Astrocyte of the cerebellum (primary cell): ENCODE measurements around the gene AKT3.

ENCODE experiments used
- DNase-seq: peaks from one replicate; pipeline ENCODE4 v3.0.0-alpha.2; 2011; ENCODE audit warnings: low read depth
- H3K4me3 ChIP-seq: 2 replicates; pipeline ENCODE4 v1.5.1; 2011; ENCODE audit warnings: mild to moderate bottlenecking, low read depth, low read length, moderate library complexity
- in situ Hi-C: cut with HindIII; loops from 2 replicates; pipeline ENCODE4 v1.10.0; 2017; ENCODE audit warnings: low sequenced_read_pairs
- TF ChIP-seq, protein P1 (sequence below): IDR thresholded peaks from 2 replicates; pipeline ENCODE4 v1.5.1; 2012; ENCODE audit warnings: low read length, low read depth, moderate library complexity, mild to moderate bottlenecking; ENCODE audit errors: missing control alignments

The AKT3 gene

GRCh38 chr1:243548516-243548915, 301.5 kb downstream of the AKT3 start:
- DNase-seq, result no peak
- in situ Hi-C loops, result no loop called here
- TF ChIP-seq, protein P1, sequence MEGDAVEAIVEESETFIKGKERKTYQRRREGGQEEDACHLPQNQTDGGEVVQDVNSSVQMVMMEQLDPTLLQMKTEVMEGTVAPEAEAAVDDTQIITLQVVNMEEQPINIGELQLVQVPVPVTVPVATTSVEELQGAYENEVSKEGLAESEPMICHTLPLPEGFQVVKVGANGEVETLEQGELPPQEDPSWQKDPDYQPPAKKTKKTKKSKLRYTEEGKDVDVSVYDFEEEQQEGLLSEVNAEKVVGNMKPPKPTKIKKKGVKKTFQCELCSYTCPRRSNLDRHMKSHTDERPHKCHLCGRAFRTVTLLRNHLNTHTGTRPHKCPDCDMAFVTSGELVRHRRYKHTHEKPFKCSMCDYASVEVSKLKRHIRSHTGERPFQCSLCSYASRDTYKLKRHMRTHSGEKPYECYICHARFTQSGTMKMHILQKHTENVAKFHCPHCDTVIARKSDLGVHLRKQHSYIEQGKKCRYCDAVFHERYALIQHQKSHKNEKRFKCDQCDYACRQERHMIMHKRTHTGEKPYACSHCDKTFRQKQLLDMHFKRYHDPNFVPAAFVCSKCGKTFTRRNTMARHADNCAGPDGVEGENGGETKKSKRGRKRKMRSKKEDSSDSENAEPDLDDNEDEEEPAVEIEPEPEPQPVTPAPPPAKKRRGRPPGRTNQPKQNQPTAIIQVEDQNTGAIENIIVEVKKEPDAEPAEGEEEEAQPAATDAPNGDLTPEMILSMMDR, result no peak
- H3K4me3 ChIP-seq, result no peak overlapping the region

DNA sequence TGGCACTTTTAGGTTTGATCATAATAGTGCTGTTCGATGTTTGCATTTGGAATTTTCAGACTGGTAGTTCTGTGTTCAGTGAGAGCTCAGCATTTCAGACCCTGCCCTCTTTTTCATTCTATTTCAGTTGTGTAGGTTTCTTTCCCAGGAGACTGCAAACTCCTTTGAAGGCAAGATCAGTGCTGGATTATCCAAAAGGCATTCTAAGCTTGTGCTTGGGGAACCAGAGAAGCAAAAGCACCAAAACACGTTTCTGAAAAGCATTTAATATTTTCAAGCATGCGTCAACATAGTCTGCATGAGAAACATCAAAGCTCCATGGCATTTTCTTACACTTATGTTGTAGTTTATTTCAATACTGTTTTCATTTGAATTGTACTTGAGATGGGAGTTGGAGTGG, 302.2 kb downstream of the AKT3 start:
- in situ Hi-C loops, result no loop called here
- no peak overlapping the region for H3K4me3 ChIP-seq
- no peak for DNase-seq
- TF ChIP-seq, protein P1, result no peak

GRCh38 chr1:243546457-243546856, 303.6 kb downstream of the AKT3 start:
- in situ Hi-C loops, result no loop called here
- TF ChIP-seq, protein P1, result no peak
- DNase-seq, result no peak
- H3K4me3 ChIP-seq, result no peak overlapping the region

DNA sequence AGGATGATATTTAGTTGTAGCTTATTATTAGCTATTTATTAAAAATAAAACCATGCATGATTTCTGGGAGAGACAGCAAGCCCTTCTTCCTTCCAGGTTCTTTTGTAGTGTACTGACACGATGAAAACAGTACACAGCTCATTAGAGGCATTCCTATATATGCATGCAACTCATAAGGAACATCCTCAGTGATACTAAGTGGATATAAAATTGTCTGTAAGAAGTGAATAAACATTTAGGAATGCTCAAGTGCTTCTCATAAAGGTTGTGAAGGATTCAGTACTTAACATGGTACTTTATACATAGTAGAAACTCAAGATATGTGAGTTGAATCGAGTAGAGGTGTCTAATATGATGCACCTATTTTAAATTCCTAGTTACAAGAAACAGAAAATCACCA, 306.5 kb downstream of the AKT3 start:
- in situ Hi-C loops, result no loop called here
- no peak for DNase-seq
- TF ChIP-seq, protein P1, result no peak
- no peak overlapping the region for H3K4me3 ChIP-seq

GRCh38 chr1:243542739-243543415, 307.2 kb downstream of the AKT3 start:
- in situ Hi-C loops, result no loop called here
- TF ChIP-seq, protein P1, result no peak
- no peak overlapping the region for H3K4me3 ChIP-seq
- DNase-seq, result no peak

- no peak overlapping the region for H3K4me3 ChIP-seq
- no peak for DNase-seq
- in situ Hi-C loops, result no loop called here
- TF ChIP-seq, protein P1, result no peak
These were observed 310.4 kb downstream of the AKT3 start for GRCh38 chr1:243539636-243540035.
